HepG2 (cell line): ENCODE results near the gene SLC17A9. TPM values are rescaled to one million over a fixed set of nuclear protein-coding genes. Genes with fewer than 3 reads are reported as not detected.

ENCODE experiments used
- CC2D1A ChIP-seq: sonication (generic); formaldehyde crosslinking; IDR thresholded peaks from 2 replicates; pipeline ENCODE4 v1.8.1; 2023; ENCODE audit warnings: mild to moderate bottlenecking, missing genetic modification reagents
- GABPB1 ChIP-seq: IDR thresholded peaks from 2 replicates; pipeline ENCODE4 v1.6.1; 2016; ENCODE audit warnings: mild to moderate bottlenecking, missing genetic modification reagents, moderate library complexity, missing compliant biosample characterization
- HES4 ChIP-seq: sonication (generic); formaldehyde crosslinking; IDR thresholded peaks from 2 replicates; pipeline ENCODE4 v1.9.0; 2021; ENCODE audit warnings: mild to moderate bottlenecking, missing genetic modification reagents, borderline replicate concordance
- ISX ChIP-seq: sonication (generic); formaldehyde crosslinking; conservative IDR thresholded peaks from 2 replicates; pipeline ENCODE4 v1.5.0; 2020; ENCODE audit warnings: missing genetic modification reagents
- KAT7 ChIP-seq: IDR thresholded peaks from 2 replicates; pipeline ENCODE4 v1.6.1; 2018; ENCODE audit warnings: borderline replicate concordance, missing compliant biosample characterization
- KDM3A ChIP-seq: IDR thresholded peaks from 2 replicates; pipeline ENCODE4 v1.6.1; 2018; ENCODE audit warnings: low read depth, missing compliant biosample characterization
- KMT2B ChIP-seq: IDR thresholded peaks from 2 replicates; pipeline ENCODE4 v1.6.1; 2016; ENCODE audit warnings: missing genetic modification reagents, missing compliant biosample characterization
- PLRG1 ChIP-seq: fragments of 450-650 bp; conservative IDR thresholded peaks from 2 replicates; pipeline ENCODE4 v1.6.1; 2016
- POLR2AphosphoS5 ChIP-seq: IDR thresholded peaks from 2 replicates; pipeline ENCODE4 v1.6.1; 2012; ENCODE audit warnings: low read depth, low read length
- TAF15 ChIP-seq: fragments of 200-400 bp; formaldehyde crosslinking; IDR thresholded peaks from one replicate; pipeline ENCODE4 v1.6.1; 2018; ENCODE audit warnings: mild to moderate bottlenecking, low read depth, low read length; ENCODE audit not compliant: poor library complexity, severe bottlenecking
- TBL1XR1 ChIP-seq: fragments of 150-350 bp; IDR thresholded peaks from 2 replicates; pipeline ENCODE4 v1.6.1; 2014; ENCODE audit warnings: borderline replicate concordance, low read length; ENCODE audit not compliant: partially characterized antibody
- U2AF2 ChIP-seq: fragments of 200-400 bp; formaldehyde crosslinking; IDR thresholded peaks from 2 replicates; pipeline ENCODE4 v1.6.1; 2017; ENCODE audit warnings: low read depth, mild to moderate bottlenecking, low read length
- ZFP91 ChIP-seq: sonication (generic); formaldehyde crosslinking; IDR thresholded peaks from 2 replicates; pipeline ENCODE4 v1.9.0; 2022; ENCODE audit warnings: missing genetic modification reagents, mild to moderate bottlenecking, borderline replicate concordance
- ZNF17 ChIP-seq: sonication (generic); formaldehyde crosslinking; IDR thresholded peaks from 2 replicates; pipeline ENCODE4 v1.5.0; 2020; ENCODE audit warnings: mild to moderate bottlenecking, missing genetic modification reagents
- ZNF367 ChIP-seq: sonication (generic); formaldehyde crosslinking; IDR thresholded peaks from 2 replicates; pipeline ENCODE4 v1.4.0; 2020; ENCODE audit warnings: missing genetic modification reagents, borderline replicate concordance
- ZNF512 ChIP-seq: sonication (generic); formaldehyde crosslinking; IDR thresholded peaks from 2 replicates; pipeline ENCODE4 v1.4.0; 2020; ENCODE audit warnings: mild to moderate bottlenecking, missing genetic modification reagents
- ZNF546 ChIP-seq: sonication (generic); formaldehyde crosslinking; conservative IDR thresholded peaks from 2 replicates; pipeline ENCODE4 v1.8.1; 2023; ENCODE audit warnings: mild to moderate bottlenecking, missing genetic modification reagents
- ZNF672 ChIP-seq: sonication (generic); formaldehyde crosslinking; IDR thresholded peaks from 2 replicates; pipeline ENCODE4 v1.8.1; 2022; ENCODE audit warnings: missing genetic modification reagents
- ZNF788 ChIP-seq: sonication (generic); formaldehyde crosslinking; IDR thresholded peaks from 2 replicates; pipeline ENCODE4 v1.5.0; 2020; ENCODE audit warnings: mild to moderate bottlenecking, missing genetic modification reagents, borderline replicate concordance
- polyA plus RNA-seq, 8 experiments: library from polyadenylated mRNA; depleted of rRNA in 3 of 8; stranded (reverse) in 7 of 8; unstranded in 1 of 8; fragments of >200 nt; fragmentation: Illumina TruSeq in 4 of 8; extraction: Trizol in 4 of 8; gene quantifications; 2 replicates each; pipeline versions ENCODE4 v1.2.1 to v1.2.3, GENCODE V29; 2011 to 2016; ENCODE audit warnings: low read depth in 4 of 8, missing spikeins in 1 of 8, mixed read lengths in 1 of 8; ENCODE audit not compliant: insufficient read depth in 1 of 8
- total RNA-seq, 5 experiments: library from RNA; depleted of rRNA; stranded (reverse); fragments of >200 nt; fragmentation: Illumina TruSeq; extraction: Trizol; gene quantifications; 2 replicates each; pipeline ENCODE4 v1.2.3, GENCODE V29; 2016; ENCODE audit warnings: low read depth in 1 of 5
- TF ChIP-seq, protein P1 (sequence below): sonication (generic); formaldehyde crosslinking; IDR thresholded peaks from 2 replicates; pipeline ENCODE4 v1.8.0; 2022; ENCODE audit warnings: low read depth, missing genetic modification reagents
- TF ChIP-seq, protein P2 (sequence below): sonication (generic); formaldehyde crosslinking; IDR thresholded peaks from 2 replicates; pipeline ENCODE4 v1.8.0; 2022; ENCODE audit warnings: mild to moderate bottlenecking, missing genetic modification reagents, borderline replicate concordance
- TF ChIP-seq, protein P3 (sequence below): sonication (generic); formaldehyde crosslinking; IDR thresholded peaks from 2 replicates; pipeline ENCODE4 v1.4.0; 2020; ENCODE audit warnings: mild to moderate bottlenecking, missing genetic modification reagents

Gene SLC17A9
- total and polyA plus RNA-seq, 2 of the 13 experiments (the other 11 are each of a cell fraction or from before 2014, with no cell fraction given) = 110 to 191 TPM

DNA sequence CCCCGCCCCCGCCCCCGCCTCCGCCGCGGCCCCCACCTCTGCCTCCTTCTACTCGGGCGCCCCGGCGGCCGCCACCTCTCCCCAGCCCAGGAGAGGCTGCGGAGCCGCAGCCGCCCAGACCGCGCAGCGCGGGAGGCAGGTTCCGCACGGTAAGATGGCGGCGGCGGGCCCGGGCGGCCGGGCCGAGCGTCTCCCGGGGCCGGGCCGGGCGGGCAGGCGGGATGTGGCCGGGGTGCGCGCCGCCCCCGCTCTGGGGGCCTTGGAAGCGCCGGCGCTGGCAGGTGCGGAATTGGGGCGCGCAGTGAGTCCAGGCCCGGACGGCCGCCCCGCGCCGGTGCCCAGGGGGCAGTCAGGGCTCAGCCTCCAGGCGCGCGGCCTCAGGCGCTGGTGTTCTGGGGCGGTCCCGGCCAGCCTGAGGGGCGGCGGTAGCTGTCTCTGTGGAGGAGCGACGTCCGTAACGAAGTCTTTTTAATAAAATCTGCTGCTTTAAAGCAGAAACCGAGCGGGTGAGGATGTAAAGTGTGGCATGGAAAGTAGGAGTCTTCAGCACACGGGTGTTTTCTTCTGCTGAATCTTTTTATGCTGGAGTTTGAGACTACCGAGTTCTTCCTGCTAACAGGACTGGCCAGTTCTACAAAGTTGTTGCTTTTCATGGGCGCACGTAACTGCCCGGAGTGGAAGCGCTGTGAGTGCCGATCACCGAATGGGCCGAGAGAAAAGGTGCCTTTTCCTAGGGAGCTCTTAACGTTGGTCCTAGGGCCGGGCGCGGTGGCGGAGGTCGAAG, 14.2 kb upstream of the SLC17A9 start, which contains the start of gene GID8 (continued):
- TF ChIP-seq ZNF512 (CRISPR knock-in tag) (no peak), ZNF367 (no peak), TAF15 (no peak), TBL1XR1 (no peak), PLRG1 (no peak), CC2D1A (CRISPR knock-in tag) (no peak), ZNF546 (no peak), ZNF672 (CRISPR knock-in tag) (no peak), KAT7 (CRISPR knock-in tag) (no peak), ZNF788 (CRISPR knock-in tag) (peak; percentile 88; the same call in 1 of the 2 replicates), KMT2B (CRISPR knock-in tag) (no peak), ZFP91 (CRISPR knock-in tag) (0 out of 2 replicates have a peak, but pooled peaks have one; percentile 30), ZNF17 (CRISPR knock-in tag) (no peak), GABPB1 (no peak), KDM3A (CRISPR knock-in tag) (no peak), ISX (CRISPR knock-in tag) (no peak), U2AF2 (no peak), HES4 (CRISPR knock-in tag) (0 out of 2 replicates have a peak, but pooled peaks have one; percentile 37), POLR2AphosphoS5 (no peak)
- TF ChIP-seq, protein P1, sequence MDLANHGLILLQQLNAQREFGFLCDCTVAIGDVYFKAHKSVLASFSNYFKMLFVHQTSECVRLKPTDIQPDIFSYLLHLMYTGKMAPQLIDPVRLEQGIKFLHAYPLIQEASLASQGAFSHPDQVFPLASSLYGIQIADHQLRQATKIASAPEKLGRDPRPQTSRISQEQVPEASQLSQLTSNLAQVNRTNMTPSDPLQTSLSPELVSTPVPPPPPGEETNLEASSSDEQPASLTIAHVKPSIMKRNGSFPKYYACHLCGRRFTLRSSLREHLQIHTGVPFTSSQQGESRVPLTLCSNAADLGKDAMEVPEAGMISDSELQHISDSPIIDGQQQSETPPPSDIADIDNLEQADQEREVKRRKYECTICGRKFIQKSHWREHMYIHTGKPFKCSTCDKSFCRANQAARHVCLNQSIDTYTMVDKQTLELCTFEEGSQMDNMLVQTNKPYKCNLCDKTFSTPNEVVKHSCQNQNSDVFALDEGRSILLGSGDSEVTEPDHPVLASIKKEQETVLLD (CRISPR knock-in tag) = peak; percentile 70; the same call in 1 of the 2 replicates
- TF ChIP-seq, protein P2, sequence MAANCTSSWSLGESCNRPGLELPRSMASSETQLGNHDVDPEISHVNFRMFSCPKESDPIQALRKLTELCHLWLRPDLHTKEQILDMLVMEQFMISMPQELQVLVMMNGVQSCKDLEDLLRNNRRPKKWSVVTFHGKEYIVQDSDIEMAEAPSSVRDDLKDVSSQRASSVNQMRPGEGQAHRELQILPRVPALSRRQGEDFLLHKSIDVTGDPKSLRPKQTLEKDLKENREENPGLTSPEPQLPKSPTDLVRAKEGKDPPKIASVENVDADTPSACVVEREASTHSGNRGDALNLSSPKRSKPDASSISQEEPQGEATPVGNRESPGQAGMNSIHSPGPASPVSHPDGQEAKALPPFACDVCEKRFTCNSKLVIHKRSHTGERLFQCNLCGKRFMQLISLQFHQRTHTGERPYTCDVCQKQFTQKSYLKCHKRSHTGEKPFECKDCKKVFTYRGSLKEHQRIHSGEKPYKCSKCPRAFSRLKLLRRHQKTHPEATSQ = 0 out of 2 replicates have a peak, but pooled peaks have one; percentile 45
- TF ChIP-seq, protein P3, sequence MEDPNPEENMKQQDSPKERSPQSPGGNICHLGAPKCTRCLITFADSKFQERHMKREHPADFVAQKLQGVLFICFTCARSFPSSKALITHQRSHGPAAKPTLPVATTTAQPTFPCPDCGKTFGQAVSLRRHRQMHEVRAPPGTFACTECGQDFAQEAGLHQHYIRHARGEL (CRISPR knock-in tag) = no peak
